SK-N-SH (cell line): ENCODE data around the gene ABAT. TPM values are rescaled to one million over a fixed set of nuclear protein-coding genes. Genes with fewer than 3 reads are reported as not detected.

Experiments used
- CTCF ChIA-PET: fragments of 300-600, 350-600 bp; formaldehyde crosslinking; extraction: SDS; loops from one replicate; lab custom pipeline; 2021; lab: Yijun Ruan, JAX
- POLR2A ChIA-PET: fragments of 350-600 bp; sonication (Branson Sonifier 250); formaldehyde crosslinking; extraction: SDS; loops from one replicate; lab custom pipeline; 2020; ENCODE audit warnings: antibody characterized with exemption, inconsistent platforms; lab: Yijun Ruan, JAX
- DNase-seq: peaks from one replicate; pipeline ENCODE4 v3.0.0; 2012
- H2AFZ ChIP-seq: fragments of 200-600 bp; sonication (generic); 2 replicates; pipeline ENCODE4 v1.8.1; 2016; ENCODE audit warnings: antibody characterized with exemption, mild to moderate bottlenecking, low read depth
- H3F3A ChIP-seq: fragments of 200-600 bp; sonication (generic); replicated peaks from 2 replicates; pipeline ENCODE3; 2016; ENCODE audit warnings: antibody characterized with exemption, mild to moderate bottlenecking; ENCODE audit not compliant: insufficient read depth
- H3K27ac ChIP-seq, 2 experiments: fragments of 200-500 bp in 1 of 2; fragments of 200-600 bp in 1 of 2; sonication (Bioruptor generic) in 1 of 2; sonication (generic), shearing (Covaris generic) in 1 of 2; 2 replicates each; pipeline versions ENCODE4 v1.5.1 to v1.6.1; 2014 to 2016; ENCODE audit warnings: low read depth in 2 of 2, inconsistent platforms in 1 of 2, low read length in 1 of 2, mild to moderate bottlenecking in 1 of 2, mixed read lengths in 1 of 2
- H3K27me3 ChIP-seq: fragments of 200-600 bp; sonication (generic), shearing (Covaris generic); 2 replicates; pipeline ENCODE4 v1.6.1; 2016; ENCODE audit warnings: mixed run types; ENCODE audit not compliant: insufficient read depth
- H3K36me3 ChIP-seq, 2 experiments: fragments of 200-500 bp in 1 of 2; fragments of 200-600 bp in 1 of 2; sonication (Bioruptor generic) in 1 of 2; sonication (generic) in 1 of 2; replicated peaks in 1 of 2; 2 replicates each; pipeline versions ENCODE3 to v1.5.1; 2014 to 2016; ENCODE audit warnings: low read length in 1 of 2, mild to moderate bottlenecking in 1 of 2; ENCODE audit not compliant: insufficient read depth in 2 of 2, control insufficient read depth in 1 of 2
- H3K4me1 ChIP-seq, 2 experiments: fragments of 200-500 bp in 1 of 2; fragments of 200-600 bp in 1 of 2; sonication (Bioruptor generic) in 1 of 2; sonication (generic), shearing (Covaris generic) in 1 of 2; 2 replicates each; pipeline versions ENCODE4 v1.5.1 to v1.6.1; 2014 to 2016; ENCODE audit warnings: low read depth in 1 of 2, low read length in 1 of 2, mixed run types in 1 of 2; ENCODE audit not compliant: insufficient read depth in 2 of 2, control insufficient read depth in 1 of 2
- H3K4me2 ChIP-seq: fragments of 200-600 bp; sonication (generic), shearing (Covaris generic); 2 replicates; pipeline ENCODE4 v1.6.1; 2017; ENCODE audit warnings: mixed run types
- H3K4me3 ChIP-seq, 2 experiments: fragments of 200-500 bp in 1 of 2; fragments of 200-600 bp in 1 of 2; sonication (Bioruptor generic) in 1 of 2; sonication (generic), shearing (Covaris generic) in 1 of 2; 2 replicates each; pipeline versions ENCODE4 v1.5.1 to v1.8.1; 2014 to 2016; ENCODE audit warnings: low read depth in 2 of 2, inconsistent platforms in 1 of 2, low read length in 1 of 2, mild to moderate bottlenecking in 1 of 2, mixed read lengths in 1 of 2, moderate library complexity in 1 of 2
- H3K79me2 ChIP-seq: fragments of 200-600 bp; sonication (generic); 2 replicates; pipeline ENCODE4 v1.8.1; 2017; ENCODE audit warnings: mild to moderate bottlenecking; ENCODE audit not compliant: insufficient read depth
- H3K9ac ChIP-seq: fragments of 200-600 bp; sonication (generic); 2 replicates; pipeline ENCODE4 v1.6.1; 2017; ENCODE audit warnings: mixed run types
- H3K9me2 ChIP-seq: fragments of 200-600 bp; sonication (generic); 2 replicates; pipeline ENCODE4 v1.6.1; 2017; ENCODE audit warnings: mixed run types
- H3K9me3 ChIP-seq: fragments of 200-600 bp; sonication (generic); 2 replicates; pipeline ENCODE4 v1.6.1; 2017; ENCODE audit warnings: mixed run types, mild to moderate bottlenecking, moderate library complexity
- H4K20me1 ChIP-seq: fragments of 200-600 bp; sonication (generic); 2 replicates; pipeline ENCODE4 v1.6.1; 2017; ENCODE audit warnings: mild to moderate bottlenecking, mixed run types; ENCODE audit not compliant: insufficient read depth
- EP300 ChIP-seq, 2 experiments: IDR thresholded peaks; 2 replicates each; pipeline versions ENCODE4 v1.4.0 to v1.6.1; 2012; ENCODE audit warnings: borderline replicate concordance in 1 of 2, low read depth in 1 of 2, low read length in 1 of 2
- EZH2phosphoT487 ChIP-seq: fragments of 200-600 bp; sonication (generic); IDR thresholded peaks from 2 replicates; pipeline ENCODE4 v1.6.1; 2017; ENCODE audit warnings: low read depth, mixed run types, mild to moderate bottlenecking, antibody characterized with exemption, moderate library complexity, borderline replicate concordance
- FOSL2 ChIP-seq: IDR thresholded peaks from 2 replicates; pipeline ENCODE4 v1.4.0; 2012; ENCODE audit warnings: low read depth, mild to moderate bottlenecking, moderate library complexity, borderline replicate concordance
- FOXJ3 ChIP-seq: sonication (generic); formaldehyde crosslinking; IDR thresholded peaks from 2 replicates; pipeline ENCODE4 v1.5.1; 2020; ENCODE audit warnings: mild to moderate bottlenecking, missing genetic modification reagents
- GABPA ChIP-seq: IDR thresholded peaks from 2 replicates; pipeline ENCODE4 v1.4.0; 2012; ENCODE audit warnings: low read depth, mild to moderate bottlenecking
- MEF2A ChIP-seq: IDR thresholded peaks from 2 replicates; pipeline ENCODE4 v1.4.0; 2012; ENCODE audit warnings: low read depth, borderline replicate concordance
- MXI1 ChIP-seq: IDR thresholded peaks from 2 replicates; pipeline ENCODE4 v1.6.1; 2012; ENCODE audit warnings: mild to moderate bottlenecking, low read depth, low read length, improper control_type of control experiment
- NFIC ChIP-seq: IDR thresholded peaks from 2 replicates; pipeline ENCODE4 v1.4.0; 2012; ENCODE audit warnings: borderline replicate concordance
- RCOR1 ChIP-seq: fragments of 150-350 bp; IDR thresholded peaks from 2 replicates; pipeline ENCODE4 v1.6.1; 2017; ENCODE audit warnings: antibody characterized with exemption, low read length
- RXRA ChIP-seq: IDR thresholded peaks from 2 replicates; pipeline ENCODE4 v1.4.0; 2012; ENCODE audit warnings: low read depth, mild to moderate bottlenecking, borderline replicate concordance
- SMC3 ChIP-seq: IDR thresholded peaks from 2 replicates; pipeline ENCODE4 v1.6.1; 2012; ENCODE audit warnings: low read depth, low read length, improper control_type of control experiment
- TCF12 ChIP-seq: IDR thresholded peaks from 2 replicates; pipeline ENCODE4 v1.4.0; 2012
- TEAD4 ChIP-seq: IDR thresholded peaks from 2 replicates; pipeline ENCODE4 v1.4.0; 2012; ENCODE audit warnings: mild to moderate bottlenecking, borderline replicate concordance; ENCODE audit not compliant: insufficient read depth
- WGBS: methylation state at CpG from one replicate; pipeline ENCODE4 v1.1.6; 2017; ENCODE audit warnings: low lambda C conversion rate; 5-methylcytosine and 5-hydroxymethylcytosine counted together
- polyA plus RNA-seq, 3 experiments: library from polyadenylated mRNA; depleted of rRNA; stranded (reverse); fragments of >200 nt; gene quantifications; 2 replicates each; pipeline ENCODE4 v1.2.3, GENCODE V29; 2012
- TF ChIP-seq, protein P1 (sequence below): fragments of 200-600 bp; sonication (generic); IDR thresholded peaks from 2 replicates; pipeline ENCODE4 v1.6.1; 2017; ENCODE audit warnings: antibody characterized with exemption, mild to moderate bottlenecking, moderate library complexity
- TF ChIP-seq, protein P2 (sequence below): fragments of 150-350 bp; IDR thresholded peaks from 2 replicates; pipeline ENCODE4 v1.6.1; 2017; ENCODE audit warnings: antibody characterized with exemption, low read length, low read depth, borderline replicate concordance
- TF ChIP-seq, protein P3 (sequence below): IDR thresholded peaks from 2 replicates; pipeline ENCODE4 v1.4.0; 2012; ENCODE audit warnings: low read depth
- TF ChIP-seq, protein P4 (sequence below): IDR thresholded peaks from 2 replicates; pipeline ENCODE4 v1.4.0; 2012; ENCODE audit warnings: low read depth, borderline replicate concordance

ABAT gene
- polyA plus RNA-seq, 1 of the 3 experiments (the other 2 are of a cell fraction) = 4.7 TPM

DNA sequence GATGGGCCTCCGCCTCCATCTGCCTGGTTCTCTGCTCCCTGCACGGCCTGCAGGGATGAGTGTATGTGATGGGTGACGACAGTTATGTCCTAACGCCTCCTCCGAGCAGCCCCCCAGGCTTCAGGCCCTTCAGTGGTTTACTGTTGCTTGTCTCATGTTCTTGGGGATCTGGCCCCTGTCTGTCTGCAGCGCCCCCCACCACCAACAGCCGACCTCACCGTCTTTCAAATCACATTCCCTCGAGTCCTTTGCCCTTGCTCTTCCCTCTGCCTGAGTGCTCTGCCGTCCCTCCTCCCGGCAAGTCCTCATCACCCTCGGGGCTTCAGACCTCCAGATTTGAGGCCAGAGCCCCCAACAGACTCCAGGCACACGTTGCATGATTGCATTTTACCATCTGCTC is 34.7 kb upstream of the ABAT start:
- H3K9me2 ChIP-seq = no peaks in the 10 kb centered on the region
- TF ChIP-seq EZH2phosphoT487 (no peak), SMC3 (no peak), RCOR1 (no peak), MXI1 (no peak)
- H3F3A ChIP-seq = no peaks in the 10 kb centered on the region
- H3K27ac ChIP-seq = no peak overlapping the region
- ChIA-PET CTCF (interaction anchor here (0.6 kb wide), 1 partner anchor 72 kb away, joined by 3 read pairs; no protein-coding TSS in a partner anchor), POLR2A (no interaction called here)
- no peak overlapping the region for H3K4me2 ChIP-seq
- H2AFZ ChIP-seq = no peak overlapping the region
- 87% methylated on average over 11 of the region's 13 CpGs for WGBS
- no peaks in the 10 kb centered on the region for H3K4me1 ChIP-seq
- no peak for DNase-seq
- H3K27me3 ChIP-seq = no peaks in the 10 kb centered on the region
- H3K79me2 ChIP-seq = no peaks in the 10 kb centered on the region
- H4K20me1 ChIP-seq = no peaks in the 10 kb centered on the region
- H3K36me3 ChIP-seq = peaks cover 22 to 81% of the 10 kb centered on the region in 2 experiments
- H3K4me3 ChIP-seq = no peak overlapping the region
- no peak overlapping the region for H3K9ac ChIP-seq
- H3K9me3 ChIP-seq = no peaks in the 10 kb centered on the region

DNA sequence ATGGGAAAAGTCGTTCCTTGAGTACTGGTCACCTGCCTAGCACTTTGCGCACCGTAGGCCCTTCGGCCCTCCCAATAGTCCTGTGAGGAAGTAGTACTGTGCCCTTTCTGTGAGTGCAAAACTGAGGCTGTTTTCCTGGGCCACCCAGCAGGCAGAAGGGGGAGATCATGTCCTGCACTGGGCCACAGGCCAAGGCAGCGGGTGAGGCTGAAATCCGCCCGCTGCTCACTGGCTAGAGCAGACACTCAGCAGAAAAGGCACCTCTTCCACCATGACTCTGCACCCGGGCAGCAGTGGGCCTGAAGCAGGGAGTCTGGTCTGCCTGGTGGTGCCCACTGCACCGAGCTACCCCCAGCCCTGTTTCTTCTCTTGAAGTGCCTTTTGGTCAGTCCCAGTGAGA is 32.7 kb upstream of the ABAT start:
- TF ChIP-seq RXRA (no peak), EP300 (IDR thresholded peaks at IDR 0.05; ENCODE audit: borderline replicate concordance in 1 of 2, low read depth in 1 of 2, low read length in 1 of 2) (no peak), TEAD4 (no peak), TCF12 (no peak), MEF2A (no peak), GABPA (no peak), MXI1 (no peak), FOXJ3 (CRISPR knock-in tag) (no peak), FOSL2 (no peak), RCOR1 (no peak), NFIC (no peak)
- TF ChIP-seq, protein P1, sequence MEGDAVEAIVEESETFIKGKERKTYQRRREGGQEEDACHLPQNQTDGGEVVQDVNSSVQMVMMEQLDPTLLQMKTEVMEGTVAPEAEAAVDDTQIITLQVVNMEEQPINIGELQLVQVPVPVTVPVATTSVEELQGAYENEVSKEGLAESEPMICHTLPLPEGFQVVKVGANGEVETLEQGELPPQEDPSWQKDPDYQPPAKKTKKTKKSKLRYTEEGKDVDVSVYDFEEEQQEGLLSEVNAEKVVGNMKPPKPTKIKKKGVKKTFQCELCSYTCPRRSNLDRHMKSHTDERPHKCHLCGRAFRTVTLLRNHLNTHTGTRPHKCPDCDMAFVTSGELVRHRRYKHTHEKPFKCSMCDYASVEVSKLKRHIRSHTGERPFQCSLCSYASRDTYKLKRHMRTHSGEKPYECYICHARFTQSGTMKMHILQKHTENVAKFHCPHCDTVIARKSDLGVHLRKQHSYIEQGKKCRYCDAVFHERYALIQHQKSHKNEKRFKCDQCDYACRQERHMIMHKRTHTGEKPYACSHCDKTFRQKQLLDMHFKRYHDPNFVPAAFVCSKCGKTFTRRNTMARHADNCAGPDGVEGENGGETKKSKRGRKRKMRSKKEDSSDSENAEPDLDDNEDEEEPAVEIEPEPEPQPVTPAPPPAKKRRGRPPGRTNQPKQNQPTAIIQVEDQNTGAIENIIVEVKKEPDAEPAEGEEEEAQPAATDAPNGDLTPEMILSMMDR = no peak
- TF ChIP-seq, protein P2, sequence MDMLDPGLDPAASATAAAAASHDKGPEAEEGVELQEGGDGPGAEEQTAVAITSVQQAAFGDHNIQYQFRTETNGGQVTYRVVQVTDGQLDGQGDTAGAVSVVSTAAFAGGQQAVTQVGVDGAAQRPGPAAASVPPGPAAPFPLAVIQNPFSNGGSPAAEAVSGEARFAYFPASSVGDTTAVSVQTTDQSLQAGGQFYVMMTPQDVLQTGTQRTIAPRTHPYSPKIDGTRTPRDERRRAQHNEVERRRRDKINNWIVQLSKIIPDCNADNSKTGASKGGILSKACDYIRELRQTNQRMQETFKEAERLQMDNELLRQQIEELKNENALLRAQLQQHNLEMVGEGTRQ = no peak
- TF ChIP-seq, protein P3, sequence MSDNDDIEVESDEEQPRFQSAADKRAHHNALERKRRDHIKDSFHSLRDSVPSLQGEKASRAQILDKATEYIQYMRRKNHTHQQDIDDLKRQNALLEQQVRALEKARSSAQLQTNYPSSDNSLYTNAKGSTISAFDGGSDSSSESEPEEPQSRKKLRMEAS = no peak
- TF ChIP-seq, protein P4, sequence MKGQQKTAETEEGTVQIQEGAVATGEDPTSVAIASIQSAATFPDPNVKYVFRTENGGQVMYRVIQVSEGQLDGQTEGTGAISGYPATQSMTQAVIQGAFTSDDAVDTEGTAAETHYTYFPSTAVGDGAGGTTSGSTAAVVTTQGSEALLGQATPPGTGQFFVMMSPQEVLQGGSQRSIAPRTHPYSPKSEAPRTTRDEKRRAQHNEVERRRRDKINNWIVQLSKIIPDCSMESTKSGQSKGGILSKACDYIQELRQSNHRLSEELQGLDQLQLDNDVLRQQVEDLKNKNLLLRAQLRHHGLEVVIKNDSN = no peak
- CTCF ChIA-PET = interaction anchor here (0.8 kb wide), 1 partner anchor 10 kb away, joined by 3 read pairs; no protein-coding TSS in a partner anchor
- no peak overlapping the region for H3K4me3 ChIP-seq
- POLR2A ChIA-PET = no interaction called here
- H4K20me1 ChIP-seq = no peaks in the 10 kb centered on the region
- H3K9ac ChIP-seq = no peak overlapping the region
- H3K36me3 ChIP-seq = peaks cover 15 to 82% of the 10 kb centered on the region in 2 experiments
- H3K9me3 ChIP-seq = no peaks in the 10 kb centered on the region
- H3K79me2 ChIP-seq = no peaks in the 10 kb centered on the region
- no peaks in the 10 kb centered on the region for H3K9me2 ChIP-seq
- H3K4me2 ChIP-seq = no peak overlapping the region
- no peak overlapping the region; a peak in 1 of 4 replicates for H3K27ac ChIP-seq
- DNase-seq = no peak
- no peak overlapping the region for H2AFZ ChIP-seq
- WGBS = 73% methylated on average over 4 of the region's 9 CpGs
- no peaks in the 10 kb centered on the region for H3K4me1 ChIP-seq
- H3F3A ChIP-seq = no peaks in the 10 kb centered on the region
- no peaks in the 10 kb centered on the region for H3K27me3 ChIP-seq
